GM21619 (cell line): ENCODE measurements around the gene GNB1.
"Not testable (repeated sequence)": the region's sequence is repeated elsewhere in the genome, so short reads cannot be mapped to it uniquely, and the experiment has no call there.

Experiments used
- ATAC-seq: cut with Tn5 transposase; IDR thresholded peaks from one replicate; pipeline ENCODE4 v1.9.1; 2021; ENCODE audit not compliant: unreplicated experiment

Gene GNB1

GRCh38 chr1:1752190-1752589 lies 138.7 kb downstream of the GNB1 start:
- ATAC-seq, result no peak

- ATAC-seq, result not testable (repeated sequence)
Measured at GRCh38 chr1:1749941-1750340, 140.9 kb downstream of the GNB1 start.

DNA sequence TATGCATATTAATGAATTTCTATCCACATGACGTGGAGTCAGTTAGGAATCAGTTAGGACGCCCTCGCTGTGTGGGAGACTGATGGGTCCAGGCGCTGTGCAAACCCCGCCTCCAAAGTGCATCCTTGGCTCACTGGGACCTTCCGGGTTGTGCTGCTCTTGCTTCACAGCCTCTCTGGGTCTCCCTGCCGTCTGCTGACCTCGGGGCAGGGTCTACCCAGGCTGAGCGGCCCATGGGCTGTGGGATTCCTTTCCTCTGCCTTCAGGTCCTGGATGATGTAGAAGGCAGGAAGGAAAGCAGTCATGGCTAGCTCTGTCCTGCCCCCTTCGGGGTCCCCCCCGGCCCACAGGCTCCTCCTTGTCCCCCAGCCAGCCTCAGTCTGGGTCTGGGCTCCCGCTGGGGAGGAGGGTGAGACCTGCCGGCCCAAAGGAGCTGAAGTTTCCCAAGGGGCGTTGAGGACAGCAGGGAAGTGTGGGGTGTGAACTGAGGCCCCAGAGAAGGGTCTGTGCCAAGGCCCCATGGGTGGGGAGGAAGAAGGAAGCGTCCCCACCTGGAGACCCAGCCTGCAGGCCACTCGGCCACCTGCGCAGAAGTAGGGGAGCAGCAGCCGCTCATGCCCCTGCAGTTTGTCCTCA lies 142.1 kb downstream of the GNB1 start:
- ATAC-seq, result no peak

- peak; percentile 78 for ATAC-seq
Measured at GRCh38 chr1:1746566-1746909, 144.3 kb downstream of the GNB1 start.

DNA sequence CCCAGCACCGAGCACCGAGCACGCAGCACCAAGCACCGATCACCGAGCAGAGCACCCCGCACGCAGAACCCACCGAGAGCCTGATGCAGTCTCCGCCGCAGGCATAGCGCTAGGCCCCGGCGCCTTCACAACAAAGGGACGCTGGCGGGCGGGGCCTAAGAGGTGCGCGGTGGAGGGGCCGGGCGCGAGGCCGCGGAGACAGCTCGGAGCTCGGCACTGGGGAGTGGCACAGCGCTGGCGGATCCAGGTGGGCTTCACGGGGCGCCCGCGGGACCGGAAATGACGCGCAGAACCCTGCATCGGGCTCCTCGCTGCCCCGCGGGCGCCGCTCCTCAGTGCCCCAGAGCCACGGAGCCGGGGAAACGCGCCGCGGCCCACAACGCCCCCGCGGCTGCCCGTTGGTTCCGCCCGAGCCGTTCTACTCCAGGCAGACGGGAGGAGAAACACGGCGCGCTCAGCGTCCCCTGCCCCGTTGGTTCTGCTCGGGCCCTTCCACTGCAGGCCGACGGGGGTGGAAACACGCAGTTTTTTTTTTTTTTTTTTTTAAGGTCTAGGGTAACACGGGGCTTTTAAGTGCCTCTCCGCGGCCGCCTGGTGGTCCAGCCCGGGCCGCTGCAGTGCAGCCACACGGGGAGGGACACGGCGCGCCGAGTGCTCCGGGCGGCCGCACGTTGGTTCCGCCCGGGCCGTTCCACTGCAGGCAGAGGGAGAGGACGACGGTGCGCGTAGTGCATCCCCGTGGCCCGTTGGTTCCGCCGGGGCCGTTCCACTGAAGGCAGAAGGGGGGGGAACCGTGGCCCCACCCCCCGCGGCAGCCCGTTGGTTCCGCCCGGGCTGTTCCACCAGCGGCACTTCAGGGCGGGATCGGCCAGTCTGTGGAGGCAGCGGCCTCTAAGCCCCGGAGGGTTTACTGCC lies 145.0 kb downstream of the GNB1 start:
- peak; percentile 61 for ATAC-seq

DNA sequence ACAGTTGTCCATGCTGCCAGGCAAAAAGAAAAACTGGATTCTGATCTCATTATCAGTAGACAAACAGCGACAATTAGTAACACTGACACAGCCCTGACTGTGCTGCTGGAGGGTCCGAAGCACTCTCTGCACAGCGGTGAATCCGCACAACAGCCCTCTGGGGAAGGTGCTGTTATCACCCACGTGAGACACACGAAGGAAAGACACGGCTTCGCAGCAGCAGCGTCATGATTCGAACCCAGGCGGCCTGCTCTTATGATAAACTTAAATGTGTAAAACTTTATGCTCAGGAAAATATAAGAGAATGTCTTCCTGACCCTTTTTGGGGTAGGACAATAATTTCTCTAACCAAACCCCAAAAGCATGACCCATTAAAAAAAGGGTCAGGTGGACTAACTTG lies 148.4 kb downstream of the GNB1 start:
- ATAC-seq, result not testable (repeated sequence)

GRCh38 chr1:1741013-1741412 lies 149.9 kb downstream of the GNB1 start:
- not testable (repeated sequence) for ATAC-seq

DNA sequence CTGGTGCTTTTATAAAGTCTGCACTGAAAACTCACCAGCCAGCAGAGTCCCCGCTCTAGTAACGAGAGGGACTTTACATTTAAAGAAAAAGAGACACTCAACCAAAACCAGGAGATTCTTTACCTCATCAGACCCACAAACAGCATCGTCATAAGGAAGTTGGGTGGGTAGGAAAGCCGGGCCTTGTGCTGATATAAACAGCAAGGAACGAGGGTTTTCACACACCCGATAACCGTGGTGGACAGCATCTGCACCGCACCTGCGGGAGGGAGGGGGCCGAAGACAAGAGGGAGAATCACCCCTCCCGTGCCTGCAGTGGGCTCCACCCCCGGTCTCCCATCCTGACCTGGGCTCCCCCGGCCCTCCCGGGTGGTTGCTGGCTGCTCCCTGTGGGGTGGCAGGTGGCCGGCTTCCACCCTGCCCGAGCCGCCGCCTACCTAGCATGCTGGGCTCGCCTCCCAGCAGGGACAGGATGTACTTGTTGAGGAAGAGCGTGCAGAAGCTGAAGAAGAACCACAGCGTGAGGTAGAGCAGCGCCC lies 152.0 kb downstream of the GNB1 start:
- not testable (repeated sequence) for ATAC-seq

DNA sequence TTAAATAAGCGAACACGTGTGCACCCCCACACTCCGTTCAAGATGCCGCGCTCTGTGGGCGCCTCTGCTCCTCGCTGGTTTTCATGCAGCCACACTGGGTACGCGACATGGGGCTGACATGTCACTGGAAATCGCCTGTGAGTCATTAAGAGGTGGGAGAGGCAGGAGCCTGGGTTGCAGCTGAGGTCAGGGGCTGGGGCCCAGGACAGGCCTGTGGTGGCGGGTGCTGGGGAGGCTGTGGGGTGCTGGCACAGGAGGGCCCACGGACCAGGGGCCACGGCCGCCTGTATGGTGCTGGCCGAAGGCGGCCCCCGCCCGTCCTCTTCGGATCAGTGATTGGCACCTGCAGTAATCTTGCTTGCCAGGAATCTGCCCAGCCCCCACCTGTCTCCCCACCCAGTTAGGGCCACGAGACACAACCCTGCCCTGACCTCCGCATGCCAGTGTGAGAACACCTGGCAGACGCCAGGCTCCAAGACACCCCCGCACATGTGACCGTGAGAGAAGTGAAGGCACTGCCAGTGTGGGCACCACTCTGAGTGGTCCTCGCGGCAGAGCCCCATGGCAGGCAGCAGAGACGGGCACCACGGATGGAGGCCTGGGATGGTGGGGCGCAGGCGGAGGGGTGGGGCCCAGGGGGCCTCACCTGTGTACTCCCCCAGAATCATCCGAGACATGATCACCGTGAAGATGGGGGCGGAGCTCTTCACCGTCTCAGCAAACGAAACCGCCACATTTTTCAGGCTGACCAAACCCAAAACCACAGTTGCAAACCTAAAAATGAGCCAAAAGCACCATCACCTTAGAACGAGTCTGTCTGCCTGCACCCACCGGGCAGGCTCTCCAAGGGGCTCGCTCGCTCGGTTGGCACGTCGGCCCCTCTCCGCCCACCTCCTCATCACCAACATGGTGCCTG lies 153.0 kb downstream of the GNB1 start:
- ATAC-seq, result not testable (repeated sequence)
